Activated CD8-positive, alpha-beta memory T cell treated with anti-CD3 and anti-CD28 coated beads for 1 hour (primary cell): Measurements from ENCODE around the gene CSAG2.

Source experiments
- DNase-seq, 2 donors: peaks; one replicate each; pipeline ENCODE4 v3.0.0-alpha.2; 2020; ENCODE audit warnings: low read depth in 1 of 2; ENCODE audit errors: extremely low read depth in 1 of 2

CSAG2 gene

GRCh38 chrX:152674135-152674534 lies 34.9 kb downstream of the CSAG2 start:
- DNase-seq, result no peak

- no peak for DNase-seq
These were observed 46.0 kb downstream of the CSAG2 start for GRCh38 chrX:152663086-152663485.

GRCh38 chrX:152658302-152658701 lies 50.8 kb downstream of the CSAG2 start:
- DNase-seq, result no peak
